GM10266 (cell line): Measurements from ENCODE around the gene KICS2.

Experiments used
- DNase-seq: peaks from one replicate; pipeline ENCODE4 v3.0.0; 2012; ENCODE audit errors: extremely low spot score
- TF ChIP-seq, protein P1 (sequence below): IDR thresholded peaks from 2 replicates; pipeline ENCODE4 v1.5.1; 2012; ENCODE audit warnings: mild to moderate bottlenecking, low read depth; ENCODE audit not compliant: control insufficient read depth, insufficient read depth; ENCODE audit errors: missing control alignments

KICS2 gene

DNA sequence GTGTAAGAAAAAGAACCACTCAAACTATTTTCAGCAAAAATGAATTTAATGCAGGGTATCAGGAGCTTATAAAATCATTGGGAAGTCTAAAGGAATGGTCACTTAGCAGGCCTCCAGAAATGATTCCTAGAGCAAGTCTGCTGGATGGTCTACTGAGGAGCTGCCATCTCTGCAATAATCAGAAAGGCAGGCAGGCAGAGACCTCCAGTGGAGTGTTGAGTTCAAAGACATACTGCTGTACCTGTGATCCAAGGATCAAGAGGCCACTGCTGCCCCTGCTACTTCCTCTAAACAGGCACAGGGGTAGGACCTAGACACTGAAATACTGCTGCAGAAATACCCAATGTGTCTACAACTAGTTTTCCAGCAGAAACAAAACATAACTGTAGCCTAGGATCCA is 14.5 kb upstream of the KICS2 start:
- TF ChIP-seq, protein P1, sequence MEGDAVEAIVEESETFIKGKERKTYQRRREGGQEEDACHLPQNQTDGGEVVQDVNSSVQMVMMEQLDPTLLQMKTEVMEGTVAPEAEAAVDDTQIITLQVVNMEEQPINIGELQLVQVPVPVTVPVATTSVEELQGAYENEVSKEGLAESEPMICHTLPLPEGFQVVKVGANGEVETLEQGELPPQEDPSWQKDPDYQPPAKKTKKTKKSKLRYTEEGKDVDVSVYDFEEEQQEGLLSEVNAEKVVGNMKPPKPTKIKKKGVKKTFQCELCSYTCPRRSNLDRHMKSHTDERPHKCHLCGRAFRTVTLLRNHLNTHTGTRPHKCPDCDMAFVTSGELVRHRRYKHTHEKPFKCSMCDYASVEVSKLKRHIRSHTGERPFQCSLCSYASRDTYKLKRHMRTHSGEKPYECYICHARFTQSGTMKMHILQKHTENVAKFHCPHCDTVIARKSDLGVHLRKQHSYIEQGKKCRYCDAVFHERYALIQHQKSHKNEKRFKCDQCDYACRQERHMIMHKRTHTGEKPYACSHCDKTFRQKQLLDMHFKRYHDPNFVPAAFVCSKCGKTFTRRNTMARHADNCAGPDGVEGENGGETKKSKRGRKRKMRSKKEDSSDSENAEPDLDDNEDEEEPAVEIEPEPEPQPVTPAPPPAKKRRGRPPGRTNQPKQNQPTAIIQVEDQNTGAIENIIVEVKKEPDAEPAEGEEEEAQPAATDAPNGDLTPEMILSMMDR = peak; percentile 21
- DNase-seq = no peak

DNA sequence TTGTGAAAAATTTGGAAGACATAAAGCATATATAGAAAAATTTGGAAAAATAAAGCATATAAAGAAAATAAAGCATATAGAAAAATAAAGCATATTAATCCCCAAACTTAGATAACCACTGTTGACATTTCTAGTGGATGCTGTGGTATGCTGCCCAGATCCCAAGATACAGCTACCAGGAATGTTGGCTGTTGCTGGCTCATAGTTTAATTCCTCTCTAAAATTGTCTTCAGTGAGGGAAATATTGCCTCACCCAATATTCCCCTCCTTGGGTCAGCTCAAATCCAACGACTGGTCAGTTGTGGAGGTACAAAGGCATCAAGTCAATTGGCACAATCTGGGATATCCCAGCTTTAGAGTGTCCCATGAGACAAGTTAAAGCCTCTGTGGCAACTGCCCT is 10.1 kb upstream of the KICS2 start:
- DNase-seq = no peak
- TF ChIP-seq, protein P1 = no peak

DNA sequence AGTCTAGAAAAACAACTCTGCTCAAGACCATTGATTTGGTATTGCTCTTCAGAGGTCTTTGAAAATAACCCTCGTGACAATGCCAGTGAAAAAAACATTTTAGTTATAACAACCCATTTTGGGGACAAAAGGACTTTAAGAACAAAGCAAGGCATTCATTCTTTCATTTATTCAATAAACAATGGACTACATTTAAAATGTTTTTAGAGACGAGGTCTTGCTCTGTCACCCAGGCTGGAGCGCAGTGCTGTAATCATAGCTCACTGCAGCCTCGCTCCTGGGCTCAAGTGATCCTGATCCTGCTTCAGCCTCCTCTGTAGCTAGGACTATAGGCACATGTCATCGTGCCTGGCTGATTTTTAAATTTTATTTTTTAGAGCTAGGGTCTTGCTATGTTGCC is 7.7 kb upstream of the KICS2 start:
- no peak for DNase-seq
- TF ChIP-seq, protein P1 = no peak

DNA sequence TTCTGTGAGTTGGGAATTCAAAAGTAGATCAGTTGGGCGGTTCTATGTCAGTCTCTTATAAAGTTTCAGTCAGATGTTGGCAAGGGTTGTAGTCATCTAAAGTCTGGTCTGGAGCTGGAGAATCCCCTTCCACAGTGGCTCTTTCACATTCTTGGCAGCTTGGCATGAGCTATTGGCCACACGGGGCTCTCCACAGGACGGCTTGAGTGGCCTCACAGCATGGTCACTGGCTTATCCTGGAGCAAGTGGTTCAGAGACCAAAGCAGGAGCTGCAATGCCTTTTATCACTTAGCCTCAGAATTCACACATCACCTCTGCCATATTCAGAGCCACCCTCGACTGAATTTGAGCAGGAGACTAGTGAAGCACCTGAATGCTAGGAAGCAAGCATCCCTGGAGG is 7.1 kb upstream of the KICS2 start:
- no peak for DNase-seq
- TF ChIP-seq, protein P1 = no peak

DNA sequence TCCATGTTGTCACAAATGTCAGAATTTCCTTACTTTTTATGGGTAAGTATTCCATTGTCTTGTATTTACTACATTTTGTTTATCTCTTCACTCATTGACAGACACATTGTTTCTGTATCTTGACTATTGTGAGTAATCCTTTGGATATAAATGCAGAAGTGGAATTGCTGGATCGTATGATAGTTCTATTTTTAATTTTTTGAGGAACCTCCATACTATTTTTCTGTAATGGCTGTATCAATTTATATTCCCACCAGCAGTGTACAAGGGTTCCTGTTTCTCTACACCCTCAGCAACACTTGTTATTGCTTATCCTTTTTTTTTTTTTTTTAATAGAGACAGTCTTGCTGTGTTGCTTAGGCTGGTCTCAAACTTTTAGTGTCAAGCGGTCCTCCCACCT is 3.5 kb upstream of the KICS2 start:
- no peak for DNase-seq
- TF ChIP-seq, protein P1 = no peak

DNA sequence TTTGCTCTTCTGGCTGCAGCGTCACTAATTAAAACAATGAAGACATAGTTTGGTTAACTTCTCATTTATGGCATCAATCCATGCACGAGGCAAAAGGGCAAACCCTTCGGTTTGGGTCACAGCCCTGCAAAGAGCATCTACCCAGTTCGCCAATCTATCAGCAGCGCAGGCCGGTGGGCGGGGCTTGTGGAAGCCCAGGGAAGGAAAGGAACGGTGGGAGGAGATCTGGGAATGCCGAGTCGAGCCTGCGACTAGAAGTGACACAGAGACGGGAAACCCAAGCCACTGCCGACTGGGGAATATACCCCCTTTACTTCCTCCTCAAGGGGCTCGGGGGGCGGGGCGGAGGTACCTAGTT is 466 bp downstream of the KICS2 start:
- TF ChIP-seq, protein P1 = no peak
- DNase-seq = peak; percentile 12

GRCh38 chr12:64220046-64220445 is 2.0 kb downstream of the KICS2 start:
- TF ChIP-seq, protein P1 = no peak
- no peak for DNase-seq
